D721Med (cell line): ENCODE data around the gene ANXA7.

Experiments
- DNase-seq: peaks from one replicate; pipeline ENCODE4 v3.0.0; 2011; ENCODE audit warnings: low spot score; ENCODE audit not compliant: insufficient read length
- FAIRE-seq: peaks from 2 replicates; lab custom pipeline; 2011; peaks lifted over from hg19 to GRCh38; lab: Jason Lieb, UNC
- TF ChIP-seq, protein P1 (sequence below): IDR thresholded peaks from 2 replicates; pipeline ENCODE4 v1.5.1; 2012; ENCODE audit warnings: mild to moderate bottlenecking, control low read depth; ENCODE audit not compliant: insufficient read depth; ENCODE audit errors: missing control alignments

ANXA7 gene

DNA sequence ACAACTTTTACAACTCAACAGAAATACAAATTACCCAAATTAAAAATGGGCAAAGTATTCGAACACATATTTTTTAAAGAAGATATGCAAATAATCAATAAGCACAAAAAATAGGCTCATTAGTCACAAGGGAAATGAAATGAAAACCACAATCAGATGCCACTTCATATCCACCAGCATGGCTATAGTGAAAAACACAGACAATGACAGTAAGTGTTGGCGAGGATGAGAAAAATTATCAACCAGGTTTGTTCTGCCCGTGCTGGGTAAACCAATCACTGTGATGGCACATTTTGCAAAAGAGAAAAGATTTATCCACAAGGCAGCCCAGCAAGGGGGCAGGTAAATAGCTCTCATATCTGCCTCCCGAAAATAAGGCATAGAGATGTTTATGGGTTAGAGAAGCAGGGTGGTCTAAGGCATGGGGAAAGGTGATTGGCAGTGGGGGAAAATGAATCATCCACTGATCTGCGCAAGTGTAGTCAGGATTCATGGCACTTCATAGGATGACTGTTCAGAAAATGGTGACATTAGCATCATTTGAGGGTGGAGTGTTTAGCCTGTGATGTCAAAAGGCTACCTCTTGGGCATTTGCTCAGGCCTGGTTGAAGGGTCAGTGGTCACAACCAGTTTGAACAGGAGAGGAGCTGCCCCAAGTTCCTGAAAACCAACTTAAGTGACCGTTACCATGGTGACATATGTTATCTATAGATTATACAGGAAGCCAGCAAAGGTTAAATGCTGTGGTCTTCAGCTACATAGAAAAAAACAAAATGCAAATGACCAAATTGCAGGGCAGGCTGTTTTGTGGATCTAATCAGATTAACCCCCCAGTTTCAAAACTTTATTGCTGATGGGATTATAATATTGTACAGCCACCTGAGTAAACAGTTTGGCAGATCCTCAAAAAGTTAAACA, 47.2 kb downstream of the ANXA7 start:
- FAIRE-seq, result no peak
- DNase-seq, result no peak
- TF ChIP-seq, protein P1, sequence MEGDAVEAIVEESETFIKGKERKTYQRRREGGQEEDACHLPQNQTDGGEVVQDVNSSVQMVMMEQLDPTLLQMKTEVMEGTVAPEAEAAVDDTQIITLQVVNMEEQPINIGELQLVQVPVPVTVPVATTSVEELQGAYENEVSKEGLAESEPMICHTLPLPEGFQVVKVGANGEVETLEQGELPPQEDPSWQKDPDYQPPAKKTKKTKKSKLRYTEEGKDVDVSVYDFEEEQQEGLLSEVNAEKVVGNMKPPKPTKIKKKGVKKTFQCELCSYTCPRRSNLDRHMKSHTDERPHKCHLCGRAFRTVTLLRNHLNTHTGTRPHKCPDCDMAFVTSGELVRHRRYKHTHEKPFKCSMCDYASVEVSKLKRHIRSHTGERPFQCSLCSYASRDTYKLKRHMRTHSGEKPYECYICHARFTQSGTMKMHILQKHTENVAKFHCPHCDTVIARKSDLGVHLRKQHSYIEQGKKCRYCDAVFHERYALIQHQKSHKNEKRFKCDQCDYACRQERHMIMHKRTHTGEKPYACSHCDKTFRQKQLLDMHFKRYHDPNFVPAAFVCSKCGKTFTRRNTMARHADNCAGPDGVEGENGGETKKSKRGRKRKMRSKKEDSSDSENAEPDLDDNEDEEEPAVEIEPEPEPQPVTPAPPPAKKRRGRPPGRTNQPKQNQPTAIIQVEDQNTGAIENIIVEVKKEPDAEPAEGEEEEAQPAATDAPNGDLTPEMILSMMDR, result no peak

DNA sequence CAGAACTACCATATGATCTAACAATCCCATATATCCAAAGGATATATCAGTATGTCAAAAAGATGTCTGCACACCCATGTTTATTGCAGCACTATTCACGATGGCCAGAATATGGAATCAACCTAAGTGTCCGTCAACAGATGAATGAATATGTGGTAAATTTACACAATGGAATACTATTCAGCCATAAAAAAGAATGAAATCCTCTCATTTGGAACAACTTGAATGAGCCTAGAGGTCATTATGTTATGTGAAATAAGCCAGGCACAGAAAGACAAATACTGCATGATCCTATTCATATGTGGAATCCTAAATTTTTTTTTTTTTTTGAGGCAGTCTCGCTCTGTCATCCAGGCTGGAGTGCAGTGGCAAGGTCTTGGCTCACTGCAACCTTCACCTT, 48.9 kb downstream of the ANXA7 start:
- DNase-seq (no peak), FAIRE-seq (no peak)
- TF ChIP-seq, protein P1, result no peak

DNA sequence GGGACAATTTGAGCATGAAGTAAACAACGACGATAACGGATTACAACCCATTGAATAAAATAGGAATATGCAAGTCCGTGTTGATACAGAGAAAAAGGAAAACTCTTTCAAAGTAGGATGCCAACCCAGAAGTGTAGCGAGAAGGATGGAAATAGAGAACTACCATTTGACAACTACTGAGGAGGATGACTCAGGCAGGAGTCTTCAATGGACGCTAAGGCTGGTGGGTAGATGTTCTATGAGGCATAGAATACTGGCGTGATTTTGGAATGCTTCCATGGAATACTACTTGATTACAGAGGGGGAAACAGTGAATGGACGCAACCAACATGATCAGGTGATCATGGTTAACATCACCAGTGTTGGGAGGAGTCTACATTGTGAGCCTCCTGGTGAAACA, 54.4 kb downstream of the ANXA7 start:
- DNase-seq (no peak), FAIRE-seq (no peak)
- TF ChIP-seq, protein P1, result no peak

DNA sequence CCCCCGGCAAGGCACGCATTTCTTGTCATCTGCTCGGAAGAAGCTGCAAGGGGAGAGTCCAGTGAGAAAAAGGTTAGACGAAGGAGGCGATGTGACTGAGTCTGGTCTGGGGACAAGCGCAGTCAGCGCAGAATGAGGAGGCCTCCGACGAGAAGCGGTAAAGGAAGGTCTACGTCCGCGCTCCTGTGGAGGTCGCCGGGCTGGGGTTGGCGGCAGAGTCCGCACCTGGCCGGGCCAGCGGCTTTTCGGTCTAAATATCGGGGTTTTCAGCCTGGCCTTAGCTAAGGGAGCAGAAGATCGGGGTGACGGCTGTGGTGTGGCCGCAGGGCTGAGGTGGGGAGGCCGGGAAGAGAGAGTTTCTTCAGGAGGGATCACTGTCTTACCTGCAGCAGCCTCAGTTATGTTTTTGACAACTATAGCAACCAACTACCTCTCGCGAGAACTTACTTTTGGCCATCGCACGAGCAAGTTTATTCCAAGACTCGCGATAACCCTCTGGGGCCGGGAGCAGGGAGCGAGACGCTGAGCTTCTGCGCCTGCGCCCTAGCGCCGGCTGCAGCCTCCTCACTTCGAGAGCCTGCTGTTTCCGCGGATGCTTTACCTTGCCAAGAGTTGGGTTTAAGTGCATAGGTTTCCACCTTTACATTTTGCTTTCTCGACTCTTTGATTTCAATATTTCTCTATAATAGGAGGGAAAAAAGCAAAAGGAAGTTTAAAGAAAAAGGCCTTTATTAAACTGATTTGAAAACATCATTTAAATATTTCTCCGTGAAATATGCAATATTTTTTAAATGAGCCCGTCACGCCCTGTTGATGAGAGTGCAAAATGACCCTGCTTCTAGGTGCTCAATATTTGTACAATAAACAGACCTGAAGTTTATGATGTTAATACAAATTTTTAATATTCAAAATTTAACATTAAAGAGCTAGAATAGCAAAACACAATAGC, 55.3 kb downstream of the ANXA7 start, which contains the start of gene CFAP70:
Gene CFAP70, minus strand, starts transcription at position 534 of the 949 bp plus-strand sequence. CDS start 4,068 bp downstream, outside the sequence.
- peak; percentile 11 for FAIRE-seq
- peak; percentile 77 for DNase-seq
- TF ChIP-seq, protein P1, result no peak

DNA sequence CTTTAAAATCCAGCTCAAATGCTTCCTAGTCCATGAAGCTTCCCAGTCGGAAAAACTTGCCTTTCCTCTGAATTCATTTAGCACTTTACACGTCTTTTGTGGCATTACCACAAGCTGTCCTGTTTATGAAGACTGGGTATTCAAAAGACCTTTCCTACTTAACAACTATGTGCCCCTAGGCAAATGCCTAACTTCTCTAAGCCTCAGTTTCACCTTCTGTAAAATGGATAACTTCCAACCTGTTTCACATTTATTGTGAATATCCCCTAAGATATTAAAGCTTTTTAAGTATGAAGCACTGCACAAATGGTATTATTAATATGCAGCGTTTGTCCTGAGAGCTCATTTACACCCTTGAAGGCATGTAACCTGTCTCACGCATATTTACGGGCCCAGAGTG, 56.0 kb downstream of the ANXA7 start:
- DNase-seq (no peak), FAIRE-seq (no peak)
- TF ChIP-seq, protein P1, result no peak

DNA sequence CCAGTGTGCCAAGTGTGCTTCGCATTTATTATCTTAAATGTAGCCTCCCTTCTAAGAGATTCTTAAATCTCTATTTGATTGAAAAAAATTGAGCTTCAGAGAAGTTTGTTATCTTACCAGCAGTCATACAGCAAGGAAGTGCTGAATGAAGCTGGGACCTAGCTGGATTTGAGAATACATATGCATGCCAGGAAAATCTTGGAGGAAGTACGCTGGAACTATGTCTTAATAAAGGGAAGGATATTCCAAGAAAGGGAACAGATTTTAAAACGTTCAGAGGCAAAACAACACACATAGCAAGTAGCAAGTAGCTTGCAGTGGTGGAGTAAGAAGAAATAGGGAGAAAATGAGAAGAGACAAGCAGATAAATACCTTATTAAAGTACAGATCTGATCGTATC, 56.7 kb downstream of the ANXA7 start:
- TF ChIP-seq, protein P1, result no peak
- DNase-seq (no peak), FAIRE-seq (no peak)
